NCI-H128 (cell line): ENCODE results near the gene KAT6B.
"Not testable (repeated sequence)": the region's sequence is repeated elsewhere in the genome, so short reads cannot be mapped to it uniquely, and the experiment has no call there.

Experiments
- DNase-seq: peaks from one replicate; lab custom pipeline; 2025; ENCODE audit not compliant: unreplicated experiment; lab: John Stamatoyannopoulos, UW

KAT6B gene

DNA sequence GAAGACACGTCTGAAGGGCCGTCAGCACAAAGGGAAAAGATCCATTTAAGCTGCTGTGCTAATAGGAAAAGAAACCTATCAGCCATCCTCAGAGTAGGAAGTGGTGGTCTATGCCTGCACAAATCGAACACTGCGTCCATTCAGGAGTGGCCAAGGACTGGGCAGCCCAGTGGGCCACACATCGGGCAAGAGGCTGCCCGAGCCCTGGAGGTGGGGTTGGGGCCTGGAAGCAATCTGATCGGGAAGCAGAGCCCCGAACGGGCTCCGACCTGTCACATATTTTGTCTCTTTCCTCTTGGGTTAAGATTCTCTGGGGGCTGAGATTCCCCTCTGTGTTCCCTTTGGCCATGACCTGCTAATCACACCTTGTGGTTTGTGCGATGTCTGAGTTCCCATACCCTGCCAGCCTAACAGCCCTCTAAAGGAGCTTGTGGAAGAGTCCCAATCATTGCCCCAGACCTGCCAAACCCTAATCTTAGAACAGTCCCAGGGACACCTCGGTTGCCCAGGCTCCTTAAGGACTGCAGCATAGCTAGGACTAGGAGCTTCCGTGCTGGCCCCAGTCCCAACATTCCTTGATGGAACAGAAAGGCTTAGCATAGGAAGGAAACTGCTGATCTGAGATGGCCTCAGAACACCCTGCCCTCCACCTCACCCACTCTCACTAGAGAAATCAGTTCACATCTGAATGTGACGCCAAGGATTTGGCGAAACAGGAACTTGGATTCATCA lies 207.2 kb downstream of the KAT6B start:
- no peak for DNase-seq

DNA sequence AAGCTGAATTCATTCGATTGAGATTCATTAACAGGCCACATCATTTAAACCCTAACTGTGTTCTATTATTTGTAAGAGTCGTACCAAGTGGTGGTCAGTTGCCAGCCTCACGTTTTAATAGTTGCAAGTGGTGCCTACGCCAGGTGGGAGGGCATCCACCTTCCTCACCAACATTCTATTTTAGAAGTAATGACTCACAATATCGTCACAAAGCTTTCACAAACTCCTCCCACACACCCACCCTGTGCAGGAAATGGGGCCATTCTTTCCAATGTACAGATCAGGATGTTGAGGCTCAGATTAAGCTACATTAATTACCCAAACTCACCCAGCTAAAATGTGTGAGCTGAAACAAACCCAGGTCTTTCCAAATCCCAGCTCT lies 207.7 kb downstream of the KAT6B start:
- no peak for DNase-seq

- DNase-seq, result no peak
These were observed 208.4 kb downstream of the KAT6B start for GRCh38 chr10:75034714-75035258.

DNA sequence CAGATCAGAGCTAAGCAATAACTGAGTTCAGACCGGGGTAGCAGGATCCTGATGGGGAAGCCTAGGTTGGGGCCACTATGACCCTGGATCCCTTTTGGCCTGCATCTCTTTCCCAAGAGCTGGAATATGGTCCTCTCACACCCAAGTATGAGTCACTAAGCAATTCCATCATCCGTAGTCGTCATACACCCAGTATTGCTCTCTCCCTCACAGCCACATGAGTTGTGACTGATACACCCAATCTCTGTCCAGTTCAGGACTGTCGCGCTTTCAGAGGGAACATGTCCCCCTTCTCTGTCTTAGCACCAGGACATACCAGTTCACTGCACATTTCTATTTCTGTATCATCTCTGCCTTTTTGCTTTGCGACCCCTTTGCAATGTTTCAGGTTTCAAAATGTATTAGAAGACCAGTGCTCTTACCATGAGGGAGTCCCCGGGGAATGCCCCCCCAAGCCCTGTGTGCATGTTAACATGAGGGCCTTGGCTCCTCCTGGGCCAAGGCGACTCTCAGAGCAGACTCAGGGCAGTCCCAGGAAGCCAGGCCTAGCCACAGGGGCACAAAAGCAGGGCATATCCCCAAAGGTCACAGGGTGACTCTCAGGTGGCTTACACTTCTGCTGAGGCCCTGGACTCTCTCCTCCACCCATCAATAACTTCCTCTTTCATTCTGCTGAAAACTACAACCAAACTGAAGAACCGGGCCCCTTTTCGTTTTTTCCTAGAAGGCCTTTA lies 209.7 kb downstream of the KAT6B start:
- DNase-seq, result no peak

- DNase-seq, result no peak
These were observed 211.1 kb downstream of the KAT6B start for GRCh38 chr10:75037171-75038153.

- no peak for DNase-seq
These were observed 211.9 kb downstream of the KAT6B start for GRCh38 chr10:75038335-75038734.

DNA sequence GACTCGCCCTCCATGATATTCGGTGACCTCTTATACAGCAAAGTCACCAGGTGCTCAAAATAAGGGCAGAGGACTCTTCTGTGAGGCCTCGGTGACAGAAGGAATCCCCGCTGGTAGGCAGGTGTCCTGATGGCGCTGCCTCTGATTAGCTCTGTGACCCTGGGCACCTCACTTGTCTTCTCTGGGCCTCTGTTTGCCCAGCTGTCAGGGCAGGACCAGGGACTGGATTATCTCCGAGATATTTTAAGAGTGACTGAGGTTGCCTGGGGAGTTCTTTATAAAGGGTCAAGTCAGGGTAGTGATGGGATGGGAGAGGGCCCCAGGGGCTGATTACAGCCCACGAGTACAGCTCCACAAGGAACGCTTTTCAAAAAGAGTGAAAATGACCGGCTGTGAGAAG lies 214.2 kb downstream of the KAT6B start:
- no peak for DNase-seq

- no peak for DNase-seq
These were observed 216.0 kb downstream of the KAT6B start for GRCh38 chr10:75042292-75042974.

GRCh38 chr10:75043256-75044131 lies 217.1 kb downstream of the KAT6B start:
- DNase-seq, result no peak

- DNase-seq, result no peak
These were observed 222.3 kb downstream of the KAT6B start for GRCh38 chr10:75048669-75049098.

DNA sequence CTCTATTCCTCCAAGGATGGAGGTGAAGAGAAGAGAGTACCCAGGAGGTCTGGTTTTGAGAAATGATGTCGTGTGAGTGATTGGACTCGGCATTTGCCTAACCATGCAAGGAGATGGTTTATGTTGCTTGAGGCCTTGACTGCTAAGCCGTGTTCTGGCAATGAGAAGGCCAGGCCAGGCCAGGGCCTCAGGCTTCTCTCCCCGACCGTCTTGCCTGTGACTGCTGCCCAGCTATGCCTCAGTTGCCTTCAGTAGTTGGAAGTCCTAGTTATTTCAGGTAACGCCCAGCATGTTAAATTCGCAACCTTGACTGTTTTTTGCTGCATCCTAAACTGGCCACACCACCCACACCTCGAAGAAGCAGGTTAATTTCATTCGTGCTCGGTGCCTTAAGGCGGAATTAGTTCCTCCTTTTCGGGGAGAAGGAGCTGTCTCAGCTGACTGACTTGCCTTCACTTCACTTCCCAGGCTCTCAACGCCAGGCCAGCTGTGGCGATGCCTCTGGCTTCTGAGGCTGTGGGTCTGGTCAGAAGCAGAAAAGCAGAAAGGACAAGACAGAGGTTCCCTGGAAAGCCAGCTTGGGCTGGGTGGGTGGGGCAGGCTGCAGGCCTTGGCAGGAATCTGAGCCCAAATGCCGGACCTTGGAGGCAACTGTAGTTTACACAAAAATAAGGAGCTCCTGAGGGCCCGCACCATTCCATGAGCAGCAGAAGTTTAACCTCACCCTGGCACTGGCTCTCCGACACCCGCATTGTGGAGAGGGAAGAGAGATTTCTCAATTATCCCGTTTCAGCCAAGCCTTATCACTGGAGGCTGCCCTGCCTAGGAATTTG lies 223.1 kb downstream of the KAT6B start:
- no peak for DNase-seq

GRCh38 chr10:75050149-75050919 lies 223.9 kb downstream of the KAT6B start:
- DNase-seq, result no peak

DNA sequence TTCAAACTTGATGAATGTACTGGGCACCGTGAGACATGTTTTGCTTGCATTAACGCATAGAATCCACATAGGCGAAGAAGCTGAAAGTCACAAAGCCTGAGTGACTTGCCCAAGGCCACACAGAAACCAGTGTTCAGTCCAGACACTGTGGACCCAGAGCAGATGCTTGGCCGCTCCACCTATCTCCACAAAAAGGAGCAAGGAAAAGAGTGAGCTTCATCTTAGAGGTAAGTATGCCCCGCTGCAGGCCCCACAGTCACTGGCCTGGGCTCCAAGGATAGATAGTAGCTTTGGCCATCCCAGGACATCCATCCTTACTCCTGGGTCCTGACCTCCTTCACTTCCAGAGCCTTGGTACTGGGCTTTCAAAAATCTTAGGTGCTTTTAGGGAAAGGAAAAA lies 224.9 kb downstream of the KAT6B start:
- DNase-seq, result no peak

DNA sequence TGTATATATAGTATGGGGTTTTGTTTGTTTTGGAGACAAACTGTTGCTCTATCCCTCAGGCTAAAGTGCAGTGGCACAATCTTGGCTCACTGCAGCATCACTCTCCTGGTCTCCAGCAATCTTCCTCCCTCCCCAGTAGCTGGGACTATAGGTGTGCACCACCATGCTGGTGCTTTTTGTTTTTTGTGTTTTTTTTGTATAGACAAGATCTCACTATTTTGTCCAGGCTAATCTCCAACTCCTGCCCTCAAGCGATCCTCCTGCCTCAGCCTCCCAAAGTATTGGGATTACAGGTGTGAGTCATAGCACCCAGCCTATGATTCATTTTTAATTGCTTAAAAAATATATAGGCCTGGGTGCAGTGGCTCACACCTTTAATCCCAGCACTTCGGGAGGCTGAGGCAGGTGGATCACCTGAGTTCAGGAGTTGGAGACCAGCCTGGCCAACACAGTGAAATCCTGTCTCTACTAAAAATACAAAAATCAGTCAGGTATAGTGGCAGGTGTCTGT lies 229.6 kb downstream of the KAT6B start:
- DNase-seq, result not testable (repeated sequence)

DNA sequence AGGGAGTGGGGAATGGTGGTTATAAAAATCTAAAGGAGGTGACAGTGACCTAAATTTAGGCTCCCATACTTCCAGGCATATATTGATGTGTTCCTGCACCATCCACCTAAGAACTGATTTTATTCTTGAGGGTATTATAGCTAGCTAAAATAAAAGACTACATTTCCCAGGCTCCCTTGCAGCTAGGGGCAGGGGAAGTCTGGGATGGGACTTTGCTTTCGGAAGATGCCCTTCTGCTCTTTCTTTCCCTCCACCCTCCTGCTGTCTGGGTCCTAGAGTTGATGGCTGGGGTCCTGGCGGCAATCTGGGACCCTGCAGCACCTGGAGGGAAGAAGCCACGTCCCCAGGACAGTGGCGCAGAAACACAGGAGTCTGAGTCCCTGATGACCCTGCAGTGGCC lies 231.3 kb downstream of the KAT6B start:
- DNase-seq, result no peak

DNA sequence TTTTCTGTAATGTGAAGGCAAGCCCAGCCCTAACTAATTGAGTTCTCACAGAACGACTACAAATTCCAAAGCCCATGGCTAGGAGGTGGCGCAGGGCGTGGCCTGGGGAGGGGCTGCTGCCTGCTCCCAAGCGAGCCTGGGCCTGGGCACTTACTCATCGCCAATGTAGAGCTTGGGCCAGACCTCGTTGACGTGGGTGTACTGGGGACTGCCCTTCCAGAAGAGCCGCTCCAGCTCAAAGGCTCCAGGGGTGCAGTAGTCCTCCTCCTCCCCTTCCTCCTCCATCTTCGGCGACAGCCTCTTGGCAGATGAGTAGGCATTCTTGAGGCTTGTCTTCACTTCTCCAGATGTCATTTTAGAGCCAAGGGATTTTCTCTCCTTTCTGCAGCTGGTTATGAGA lies 231.8 kb downstream of the KAT6B start:
- no peak for DNase-seq

GRCh38 chr10:75061709-75062505 lies 235.5 kb downstream of the KAT6B start:
- DNase-seq, result no peak
